Thyroid gland (tissue), 4 donors: ENCODE measurements around the gene HSF4.
A peak's percentile ranks its signal among the peaks of the same experiment; 100 is the strongest.

ENCODE experiments used
- POLR2A ChIP-seq, 2 donors: fragments of 450-650 bp; IDR thresholded peaks; one replicate each; pipeline ENCODE4 v1.6.1; 2017; ENCODE audit warnings: antibody characterized with exemption in 2 of 2, mild to moderate bottlenecking in 2 of 2, moderate library complexity in 1 of 2
- TF ChIP-seq, protein P1 (sequence below), 6 experiments: fragments of 200-600 bp in 3 of 6; fragments of 450-650 bp in 3 of 6; sonication (generic) in 3 of 6; IDR thresholded peaks; one replicate each; pipeline ENCODE4 v1.5.1; 2016 to 2019; ENCODE audit warnings: antibody characterized with exemption in 6 of 6, mild to moderate bottlenecking in 2 of 6, inconsistent platforms in 1 of 6, moderate library complexity in 1 of 6

DNA sequence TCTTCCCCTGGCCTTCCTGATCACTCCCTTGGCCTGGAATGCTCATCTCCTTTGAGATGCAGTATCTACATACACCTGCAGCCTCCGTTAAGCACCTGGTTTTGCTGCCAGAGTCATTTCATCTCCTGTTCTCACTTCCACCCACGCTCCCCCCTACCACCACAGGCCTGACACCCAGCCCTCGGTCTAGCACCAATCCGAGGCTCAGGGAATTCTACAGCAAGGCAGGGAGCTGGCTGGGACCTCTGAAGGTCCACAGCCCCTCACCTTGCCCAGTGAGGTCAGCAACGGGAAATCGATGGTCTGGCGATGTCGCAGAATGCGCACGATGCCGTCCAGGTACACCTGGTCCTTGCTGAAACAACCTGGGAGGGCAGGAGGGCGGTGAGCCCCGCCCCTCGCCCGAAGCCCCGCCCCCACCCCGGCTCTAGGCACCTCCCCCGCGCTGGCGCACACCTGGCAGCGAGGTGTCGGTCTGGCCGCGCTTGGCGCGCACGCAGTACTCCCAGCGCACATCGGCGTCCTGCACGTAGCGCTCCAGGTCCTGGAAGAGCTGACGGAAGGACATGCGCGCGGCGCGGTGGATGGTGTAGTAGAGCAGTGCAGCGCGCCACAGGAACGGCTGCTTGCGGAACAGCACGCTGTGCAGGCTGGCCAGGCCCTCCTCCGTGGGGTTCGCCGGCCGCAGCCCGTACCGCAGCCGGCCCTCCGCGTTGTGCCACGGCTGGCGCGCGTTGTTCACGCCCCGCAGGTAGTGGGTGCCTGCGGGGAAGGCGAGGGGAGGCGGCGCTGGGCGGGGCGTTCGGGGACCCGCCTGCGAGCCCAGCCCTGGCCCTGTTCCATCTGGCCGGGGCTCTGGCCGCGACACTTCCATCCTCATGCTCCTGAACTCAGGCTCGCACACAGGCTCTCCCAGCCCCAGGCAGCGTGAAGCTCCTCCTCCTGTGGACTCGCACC is 13.5 kb downstream of the HSF4 start:
- TF ChIP-seq, protein P1, sequence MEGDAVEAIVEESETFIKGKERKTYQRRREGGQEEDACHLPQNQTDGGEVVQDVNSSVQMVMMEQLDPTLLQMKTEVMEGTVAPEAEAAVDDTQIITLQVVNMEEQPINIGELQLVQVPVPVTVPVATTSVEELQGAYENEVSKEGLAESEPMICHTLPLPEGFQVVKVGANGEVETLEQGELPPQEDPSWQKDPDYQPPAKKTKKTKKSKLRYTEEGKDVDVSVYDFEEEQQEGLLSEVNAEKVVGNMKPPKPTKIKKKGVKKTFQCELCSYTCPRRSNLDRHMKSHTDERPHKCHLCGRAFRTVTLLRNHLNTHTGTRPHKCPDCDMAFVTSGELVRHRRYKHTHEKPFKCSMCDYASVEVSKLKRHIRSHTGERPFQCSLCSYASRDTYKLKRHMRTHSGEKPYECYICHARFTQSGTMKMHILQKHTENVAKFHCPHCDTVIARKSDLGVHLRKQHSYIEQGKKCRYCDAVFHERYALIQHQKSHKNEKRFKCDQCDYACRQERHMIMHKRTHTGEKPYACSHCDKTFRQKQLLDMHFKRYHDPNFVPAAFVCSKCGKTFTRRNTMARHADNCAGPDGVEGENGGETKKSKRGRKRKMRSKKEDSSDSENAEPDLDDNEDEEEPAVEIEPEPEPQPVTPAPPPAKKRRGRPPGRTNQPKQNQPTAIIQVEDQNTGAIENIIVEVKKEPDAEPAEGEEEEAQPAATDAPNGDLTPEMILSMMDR (IDR thresholded peaks at IDR 0.05): peak in 2 of 6 experiments; percentile 22 to 26
- peak in 1 of 2 donors; percentile 64 for TF ChIP-seq POLR2A (IDR thresholded peaks at IDR 0.05)
